Psoas muscle (tissue), 8 donors: Measurements from ENCODE around the gene CRTAC1. TPM values are rescaled to one million over a fixed set of nuclear protein-coding genes. Genes with fewer than 3 reads are reported as not detected.

Experiments
- ATAC-seq, 4 donors: fragments of 200-7000 bp; cut with Tn5 transposase; one replicate each; pipeline ENCODE4 v1.9.1; 2020; ENCODE audit warnings: moderate library complexity in 3 of 4, mild to moderate bottlenecking in 2 of 4
- DNase-seq, 2 donors: peaks; one replicate each; pipeline ENCODE4 v3.0.0-alpha.2; 2020
- H3K27ac ChIP-seq: fragments of 200-600 bp; one replicate; pipeline ENCODE4 v1.8.0; 2022
- H3K27me3 ChIP-seq, 3 donors: fragments of 200-600 bp in 1 of 3; one replicate each; pipeline versions ENCODE4 v1.6.1 to v1.8.0; 2013 to 2022; ENCODE audit warnings: low read length in 2 of 3, mild to moderate bottlenecking in 2 of 3, moderate library complexity in 1 of 3; ENCODE audit not compliant: insufficient read depth in 3 of 3
- H3K36me3 ChIP-seq, 2 donors: fragments of 200-600 bp in 1 of 2; one replicate each; pipeline versions ENCODE4 v1.6.1 to v1.8.0; 2013 to 2022; ENCODE audit warnings: low read depth in 1 of 2, mild to moderate bottlenecking in 1 of 2, moderate library complexity in 1 of 2; ENCODE audit not compliant: insufficient read depth in 1 of 2
- H3K4me1 ChIP-seq: fragments of 200-600 bp; one replicate; pipeline ENCODE4 v1.8.0; 2022
- H3K4me3 ChIP-seq: fragments of 200-600 bp; one replicate; pipeline ENCODE4 v1.8.0; 2022; ENCODE audit warnings: mild to moderate bottlenecking
- H3K9me3 ChIP-seq: fragments of 200-600 bp; one replicate; pipeline ENCODE4 v1.8.0; 2022
- WGBS, 3 donors: extraction: QIAGEN DNeasy Blood & Tissue Kit; methylation state at CpG; one replicate each; pipeline versions ENCODE4 v1.1.6 to v1.1.7; 2013; 5-methylcytosine and 5-hydroxymethylcytosine counted together
- intact Hi-C, 2 donors: fragments of 100-400 bp; cut with DNase I; formaldehyde crosslinking; loops; one replicate each; pipeline versions ENCODE4 v1.11.0 to v1.14.2; 2022
- polyA plus RNA-seq, 3 donors: library from polyadenylated mRNA; stranded (reverse); fragments of 200-250 nt; gene quantifications; one replicate each; pipeline ENCODE4 v1.2.3, GENCODE V29; 2013
- total RNA-seq, 4 donors: library from RNA; stranded (reverse); fragmentation: NEBNext Ultra II Directional in 2 of 4; extraction: Animal tissue kit (Norgen Biotek cat#: 25700) in 2 of 4; gene quantifications; one replicate each; pipeline versions ENCODE4 v1.2.1 to v1.2.4, GENCODE V29; 2021 to 2023
- TF ChIP-seq, protein P1 (sequence below): fragments of 200-600 bp; IDR thresholded peaks from one replicate; pipeline ENCODE4 v1.8.0; 2022; ENCODE audit warnings: antibody characterized with exemption
- donor health status: healthy with polysubstance abuse.
- donor health status: DM: no; HTN: no; CAD: no; lungs with moderate emphysema.
- donor health status: Bipolar disorder and iron deficiency.
- donor health status: healthy.
- donor health status: DM: yes; HTN: yes; CAD: no.
- donor health status: DM: no; HTN: no; CAD: no.
- donor health status: DM: no; HTN: no; CAD: no.
- donor health status: DM: yes; HTN: yes; CAD: no.

The CRTAC1 gene
- total and polyA plus RNA-seq, 7 donors = 0.07 to 0.93 (median 0.30) TPM

DNA sequence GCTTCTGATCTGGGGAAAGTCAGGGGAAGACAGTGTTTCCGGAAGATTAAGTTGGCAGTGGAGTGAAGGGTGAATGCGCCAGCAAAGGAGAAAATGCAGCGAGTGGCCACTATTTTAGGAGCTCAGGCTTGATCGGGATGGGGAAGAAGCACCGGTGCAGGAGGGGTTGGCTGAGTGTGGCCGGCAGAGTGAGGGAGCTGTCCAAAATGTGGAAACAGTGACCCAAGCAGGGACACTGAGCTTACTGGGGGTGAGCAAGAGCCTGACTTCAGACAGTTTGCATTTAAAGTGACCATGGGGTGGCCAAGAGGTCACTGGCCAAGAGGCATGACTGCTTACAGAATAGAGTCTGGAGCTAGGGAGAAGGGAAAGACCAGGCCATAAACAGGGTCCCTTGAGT is 101.5 kb downstream of the CRTAC1 start:
- 53 to 61% (median 58%) methylated on average over 6 of the region's 6 CpGs for WGBS, 3 donors
- H3K4me1 ChIP-seq = no peaks in the 10 kb centered on the region
- H3K27me3 ChIP-seq = peaks cover 0 to 33% (median 0%) of the 10 kb centered on the region in 3 donors
- TF ChIP-seq, protein P1, sequence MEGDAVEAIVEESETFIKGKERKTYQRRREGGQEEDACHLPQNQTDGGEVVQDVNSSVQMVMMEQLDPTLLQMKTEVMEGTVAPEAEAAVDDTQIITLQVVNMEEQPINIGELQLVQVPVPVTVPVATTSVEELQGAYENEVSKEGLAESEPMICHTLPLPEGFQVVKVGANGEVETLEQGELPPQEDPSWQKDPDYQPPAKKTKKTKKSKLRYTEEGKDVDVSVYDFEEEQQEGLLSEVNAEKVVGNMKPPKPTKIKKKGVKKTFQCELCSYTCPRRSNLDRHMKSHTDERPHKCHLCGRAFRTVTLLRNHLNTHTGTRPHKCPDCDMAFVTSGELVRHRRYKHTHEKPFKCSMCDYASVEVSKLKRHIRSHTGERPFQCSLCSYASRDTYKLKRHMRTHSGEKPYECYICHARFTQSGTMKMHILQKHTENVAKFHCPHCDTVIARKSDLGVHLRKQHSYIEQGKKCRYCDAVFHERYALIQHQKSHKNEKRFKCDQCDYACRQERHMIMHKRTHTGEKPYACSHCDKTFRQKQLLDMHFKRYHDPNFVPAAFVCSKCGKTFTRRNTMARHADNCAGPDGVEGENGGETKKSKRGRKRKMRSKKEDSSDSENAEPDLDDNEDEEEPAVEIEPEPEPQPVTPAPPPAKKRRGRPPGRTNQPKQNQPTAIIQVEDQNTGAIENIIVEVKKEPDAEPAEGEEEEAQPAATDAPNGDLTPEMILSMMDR = no peak
- intact Hi-C loops = no loop called here
- H3K36me3 ChIP-seq = no peaks in the 10 kb centered on the region
- no peaks in the 10 kb centered on the region for H3K9me3 ChIP-seq
- H3K27ac ChIP-seq = no peak overlapping the region
- ATAC-seq (no peak), DNase-seq (no peak)
- H3K4me3 ChIP-seq = no peak overlapping the region

DNA sequence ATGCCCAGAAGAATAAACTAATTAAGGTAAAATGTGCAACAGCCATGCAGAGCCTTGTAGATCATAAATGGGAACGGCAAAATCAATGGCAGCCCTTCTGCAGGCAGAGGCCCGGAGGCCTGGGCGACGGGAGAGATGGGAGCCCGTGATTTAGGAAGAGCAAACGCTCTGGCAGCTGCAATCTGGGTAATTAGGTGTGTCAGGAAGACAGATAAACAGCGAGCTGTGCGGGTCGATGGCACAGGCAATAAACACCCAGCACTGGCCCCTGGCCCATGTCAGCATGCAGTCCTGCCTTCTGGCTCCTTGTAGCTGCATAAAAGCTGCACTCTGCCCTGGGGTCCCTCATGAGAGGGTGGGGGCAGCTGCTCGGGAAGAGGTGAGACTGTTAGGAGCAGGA is 102.8 kb downstream of the CRTAC1 start:
- Histone ChIP-seq H3K4me3 (no peak overlapping the region), H3K27ac (no peak overlapping the region), H3K9me3 (no peaks in the 10 kb centered on the region), H3K36me3 (no peaks in the 10 kb centered on the region), H3K4me1 (no peaks in the 10 kb centered on the region), H3K27me3 (peaks cover 0 to 38% (median 0%) of the 10 kb centered on the region in 3 donors)
- no peak for DNase-seq
- intact Hi-C loops = no loop called here
- TF ChIP-seq, protein P1 = no peak
- 27 to 32% (median 31%) methylated on average over 10 of the region's 10 CpGs for WGBS, 3 donors
- ATAC-seq = no peak

DNA sequence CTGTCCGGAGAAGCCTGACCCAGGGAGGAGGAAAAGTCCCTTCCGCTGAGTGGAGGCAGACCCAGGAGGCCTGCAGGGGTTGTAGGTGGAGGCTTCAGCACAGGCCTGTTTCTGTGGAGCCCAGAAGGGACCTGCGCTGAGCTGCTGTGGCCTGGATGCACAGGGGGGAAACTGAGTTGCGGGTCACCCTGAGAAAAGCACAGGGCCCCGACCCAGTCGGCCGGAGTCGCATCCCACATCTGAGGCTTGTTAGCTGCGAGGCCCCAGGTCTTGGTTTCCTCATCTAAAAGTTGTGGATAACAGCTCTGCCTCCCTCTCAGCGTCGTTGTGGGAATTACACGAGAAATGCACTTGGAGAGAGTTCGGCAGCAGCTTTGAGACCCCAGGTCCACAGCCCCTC is 104.4 kb downstream of the CRTAC1 start:
- no peaks in the 10 kb centered on the region for H3K36me3 ChIP-seq
- intact Hi-C loops = no loop called here
- WGBS, 3 donors = 86 to 89% (median 86%) methylated on average over 13 of the region's 13 CpGs
- TF ChIP-seq, protein P1 = no peak
- peaks cover 0 to 37% (median 0%) of the 10 kb centered on the region in 3 donors for H3K27me3 ChIP-seq
- H3K4me1 ChIP-seq = no peaks in the 10 kb centered on the region
- no peaks in the 10 kb centered on the region for H3K9me3 ChIP-seq
- no peak overlapping the region for H3K27ac ChIP-seq
- no peak overlapping the region for H3K4me3 ChIP-seq
- DNase-seq = no peak
- no peak for ATAC-seq

DNA sequence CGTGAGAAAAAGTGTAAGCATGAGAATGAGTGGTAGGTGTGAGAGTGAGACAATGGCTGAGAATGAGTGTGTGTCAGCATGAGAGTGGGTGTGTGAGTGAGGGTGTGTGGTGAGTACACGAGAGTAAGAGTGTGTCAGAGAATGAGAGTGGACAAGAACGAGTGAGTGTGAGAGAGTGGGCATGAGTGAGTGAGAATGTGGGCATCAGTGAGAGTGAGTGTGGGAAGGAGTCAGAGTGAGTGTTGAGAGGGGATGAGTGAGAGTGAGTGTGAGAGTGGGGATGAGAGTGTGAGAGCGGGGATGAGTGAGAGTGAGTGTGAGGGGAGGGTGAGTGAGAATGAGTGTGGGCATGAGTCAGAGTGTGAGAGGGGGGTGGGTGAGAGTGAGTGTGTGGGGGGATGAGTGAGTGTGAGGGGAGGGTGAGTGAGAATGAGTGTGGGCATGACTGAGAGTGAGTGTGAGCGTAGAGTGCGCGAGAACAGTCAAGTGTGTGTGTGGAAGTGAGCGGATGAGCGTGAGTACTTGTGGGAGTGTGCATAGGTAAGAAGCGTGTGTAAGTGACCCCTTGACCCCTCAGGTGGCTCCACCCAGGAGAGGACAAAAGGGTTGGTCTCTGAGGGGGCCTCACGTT is 105.0 kb downstream of the CRTAC1 start:
- no peaks in the 10 kb centered on the region for H3K4me1 ChIP-seq
- H3K4me3 ChIP-seq = no peak overlapping the region
- H3K9me3 ChIP-seq = no peaks in the 10 kb centered on the region
- DNase-seq (no peak), ATAC-seq (no peak)
- H3K27me3 ChIP-seq = peaks cover 0 to 37% (median 0%) of the 10 kb centered on the region in 3 donors
- 84 to 89% (median 87%) methylated on average over 11 of the region's 11 CpGs for WGBS, 3 donors
- TF ChIP-seq, protein P1 = no peak
- H3K27ac ChIP-seq = no peak overlapping the region
- intact Hi-C loops = no loop called here
- no peaks in the 10 kb centered on the region for H3K36me3 ChIP-seq

DNA sequence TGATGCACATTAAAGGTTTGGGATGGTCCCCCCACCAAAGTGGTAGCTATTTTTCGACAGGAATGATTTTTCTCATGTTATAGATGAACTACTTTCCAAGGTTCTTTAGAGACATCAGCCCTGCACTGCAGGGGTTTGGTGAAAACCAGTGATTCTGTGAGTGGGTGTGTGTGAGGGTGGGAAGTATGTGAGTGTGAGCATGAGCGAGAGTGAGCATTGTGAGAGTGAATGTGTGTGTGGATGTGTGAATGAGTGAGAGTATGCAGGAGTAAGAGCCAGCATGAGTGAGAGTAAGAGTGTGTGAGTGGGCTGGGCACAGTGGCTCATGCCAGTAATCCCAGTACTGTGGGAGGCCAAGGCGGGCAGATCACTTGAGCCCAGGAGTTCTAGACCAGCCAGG is 105.7 kb downstream of the CRTAC1 start:
- Histone ChIP-seq H3K27ac (no peak overlapping the region), H3K9me3 (no peaks in the 10 kb centered on the region), H3K27me3 (peaks cover 0 to 37% (median 0%) of the 10 kb centered on the region in 3 donors), H3K36me3 (no peaks in the 10 kb centered on the region), H3K4me1 (no peaks in the 10 kb centered on the region), H3K4me3 (no peak overlapping the region)
- intact Hi-C loops = no loop called here
- no peak for ATAC-seq
- no peak for DNase-seq
- TF ChIP-seq, protein P1 = no peak
- 57 to 80% (median 72%) methylated on average over 3 of the region's 3 CpGs for WGBS, 3 donors
